DND-41 (cell line): Measurements from ENCODE around the gene VPS54.

ENCODE experiments used
- ATAC-seq: fragments of 200-7000 bp; cut with Tn5 transposase; 3 replicates; pipeline ENCODE4 v1.9.1; 2021; ENCODE audit warnings: low read depth; ENCODE audit not compliant: insufficient read depth
- DNase-seq: peaks from one replicate; pipeline ENCODE4 v3.0.0-alpha.2; 2020
- H2AFZ ChIP-seq: 2 replicates; pipeline ENCODE4 v1.6.0; 2012; ENCODE audit warnings: low read depth, low read length
- H3K27ac ChIP-seq: 2 replicates; pipeline ENCODE4 v1.5.1; 2012; ENCODE audit warnings: low read length, inconsistent platforms
- H3K27me3 ChIP-seq: fragments of 200-600 bp; sonication (generic); 2 replicates; pipeline ENCODE4 v1.6.0; 2012; ENCODE audit warnings: low read length, mild to moderate bottlenecking, inconsistent platforms; ENCODE audit not compliant: insufficient read depth, poor library complexity
- H3K36me3 ChIP-seq: 2 replicates; pipeline ENCODE4 v1.5.1; 2012; ENCODE audit warnings: low read length, inconsistent platforms; ENCODE audit not compliant: insufficient read depth
- H3K4me1 ChIP-seq: 2 replicates; pipeline ENCODE4 v1.5.1; 2012; ENCODE audit warnings: mild to moderate bottlenecking, low read length; ENCODE audit not compliant: insufficient read depth
- H3K4me2 ChIP-seq: 2 replicates; pipeline ENCODE4 v1.6.0; 2012; ENCODE audit warnings: mild to moderate bottlenecking, moderate library complexity, low read length, inconsistent platforms; ENCODE audit not compliant: insufficient read depth
- H3K4me3 ChIP-seq, 2 experiments: fragments of 200-600 bp in 1 of 2; shearing (Covaris generic) in 1 of 2; 2 replicates each; pipeline ENCODE4 v1.5.1; 2012 to 2016; ENCODE audit warnings: inconsistent platforms in 2 of 2, low read length in 2 of 2, mild to moderate bottlenecking in 2 of 2, low read depth in 1 of 2, moderate library complexity in 1 of 2
- H3K79me2 ChIP-seq: 2 replicates; pipeline ENCODE4 v1.6.0; 2012; ENCODE audit warnings: low read length, inconsistent platforms; ENCODE audit not compliant: insufficient read depth
- H3K9ac ChIP-seq: 2 replicates; pipeline ENCODE4 v1.6.0; 2012; ENCODE audit warnings: low read depth, mild to moderate bottlenecking, inconsistent platforms, low read length, moderate library complexity
- H3K9me3 ChIP-seq: 2 replicates; pipeline ENCODE4 v1.5.1; 2012; ENCODE audit warnings: low read length, moderate library complexity, mild to moderate bottlenecking, inconsistent platforms; ENCODE audit not compliant: insufficient read depth, severe bottlenecking
- H4K20me1 ChIP-seq: 2 replicates; pipeline ENCODE4 v1.6.0; 2012; ENCODE audit warnings: low read length; ENCODE audit not compliant: insufficient read depth
- EZH2 ChIP-seq: IDR thresholded peaks from 3 replicates; pipeline ENCODE4 v1.6.1; 2012; ENCODE audit warnings: borderline replicate concordance, low read depth, mild to moderate bottlenecking, moderate library complexity, low read length, inconsistent platforms; ENCODE audit not compliant: severe bottlenecking
- TF ChIP-seq, protein P1 (sequence below): IDR thresholded peaks from 2 replicates; pipeline ENCODE4 v1.5.1; 2012; ENCODE audit warnings: borderline replicate concordance, low read length, moderate library complexity, mild to moderate bottlenecking; ENCODE audit not compliant: poor library complexity, severe bottlenecking; ENCODE audit errors: extremely low read depth

The VPS54 gene

DNA sequence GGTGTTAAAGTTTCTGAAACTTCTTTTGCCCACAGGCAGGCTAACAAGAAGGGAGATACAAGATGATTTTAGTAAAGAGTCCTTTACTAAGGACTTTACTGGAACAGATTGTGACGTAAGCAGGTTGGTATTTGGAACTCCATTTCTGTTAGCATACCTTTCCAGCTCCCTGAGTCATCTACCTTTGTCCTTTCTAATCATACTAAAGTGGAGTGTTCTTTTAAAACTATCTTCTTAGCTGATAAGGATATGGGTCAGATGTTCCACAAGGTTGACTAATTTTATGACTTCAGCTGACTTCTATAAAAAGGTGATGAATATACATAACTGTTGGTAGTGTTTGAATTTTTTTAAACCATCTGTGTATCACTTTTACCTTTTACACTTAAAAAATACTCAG lies 156.4 kb downstream of the VPS54 start:
- H2AFZ ChIP-seq, result no peak overlapping the region
- H3K79me2 ChIP-seq, result peaks cover 100% of the 10 kb centered on the region
- H3K27me3 ChIP-seq, result no peaks in the 10 kb centered on the region
- TF ChIP-seq, protein P1, sequence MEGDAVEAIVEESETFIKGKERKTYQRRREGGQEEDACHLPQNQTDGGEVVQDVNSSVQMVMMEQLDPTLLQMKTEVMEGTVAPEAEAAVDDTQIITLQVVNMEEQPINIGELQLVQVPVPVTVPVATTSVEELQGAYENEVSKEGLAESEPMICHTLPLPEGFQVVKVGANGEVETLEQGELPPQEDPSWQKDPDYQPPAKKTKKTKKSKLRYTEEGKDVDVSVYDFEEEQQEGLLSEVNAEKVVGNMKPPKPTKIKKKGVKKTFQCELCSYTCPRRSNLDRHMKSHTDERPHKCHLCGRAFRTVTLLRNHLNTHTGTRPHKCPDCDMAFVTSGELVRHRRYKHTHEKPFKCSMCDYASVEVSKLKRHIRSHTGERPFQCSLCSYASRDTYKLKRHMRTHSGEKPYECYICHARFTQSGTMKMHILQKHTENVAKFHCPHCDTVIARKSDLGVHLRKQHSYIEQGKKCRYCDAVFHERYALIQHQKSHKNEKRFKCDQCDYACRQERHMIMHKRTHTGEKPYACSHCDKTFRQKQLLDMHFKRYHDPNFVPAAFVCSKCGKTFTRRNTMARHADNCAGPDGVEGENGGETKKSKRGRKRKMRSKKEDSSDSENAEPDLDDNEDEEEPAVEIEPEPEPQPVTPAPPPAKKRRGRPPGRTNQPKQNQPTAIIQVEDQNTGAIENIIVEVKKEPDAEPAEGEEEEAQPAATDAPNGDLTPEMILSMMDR, result no peak
- TF ChIP-seq EZH2, result no peak
- H3K4me3 ChIP-seq, result no peak overlapping the region
- ATAC-seq (no peak), DNase-seq (no peak)
- H4K20me1 ChIP-seq, result peaks cover 41% of the 10 kb centered on the region
- H3K4me2 ChIP-seq, result no peak overlapping the region
- no peak overlapping the region for H3K9ac ChIP-seq
- H3K4me1 ChIP-seq, result peaks cover 61% of the 10 kb centered on the region
- H3K36me3 ChIP-seq, result peaks cover 97% of the 10 kb centered on the region
- H3K9me3 ChIP-seq, result no peaks in the 10 kb centered on the region
- peak overlapping the region; percentile 58; the same call in 1 of the 2 replicates for H3K27ac ChIP-seq

DNA sequence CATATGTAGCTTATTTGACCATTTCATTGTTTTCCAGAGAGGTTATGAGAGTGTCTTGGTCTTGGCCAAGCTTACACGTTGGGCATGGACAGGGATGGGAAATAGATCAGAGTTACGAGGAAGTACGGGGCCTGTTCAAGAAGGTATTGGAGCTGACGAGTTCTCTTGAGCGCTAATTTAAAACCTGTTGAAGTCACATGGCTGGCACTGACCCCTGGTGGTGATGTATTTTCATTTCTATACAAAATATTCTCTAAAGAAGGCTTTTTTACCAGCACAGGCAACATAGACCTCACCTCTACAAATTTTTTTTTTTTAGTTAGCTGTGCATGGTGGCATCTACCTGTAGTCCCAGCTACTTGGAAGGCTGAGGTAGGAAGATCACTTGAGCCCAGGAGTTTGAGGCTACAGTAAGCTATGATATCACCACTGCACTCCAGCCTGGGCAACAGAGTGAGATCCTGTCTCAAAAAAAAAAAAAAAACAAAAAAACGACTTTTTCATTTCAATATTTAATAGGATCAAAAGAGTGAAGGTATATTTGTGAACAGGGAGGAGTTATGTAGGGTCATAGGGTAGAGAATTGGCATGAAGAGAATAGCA lies 157.9 kb downstream of the VPS54 start:
- DNase-seq (peak; percentile 57), ATAC-seq (peak; percentile 27; the same call in 2 of the 3 replicates)
- H3K36me3 ChIP-seq, result peaks cover 96% of the 10 kb centered on the region
- no peak for TF ChIP-seq EZH2
- TF ChIP-seq, protein P1, result peak; percentile 59
- no peak overlapping the region for H2AFZ ChIP-seq
- H3K9me3 ChIP-seq, result no peaks in the 10 kb centered on the region
- H4K20me1 ChIP-seq, result peaks cover 39% of the 10 kb centered on the region
- no peaks in the 10 kb centered on the region for H3K27me3 ChIP-seq
- H3K9ac ChIP-seq, result no peak overlapping the region
- peaks cover 71% of the 10 kb centered on the region for H3K4me1 ChIP-seq
- no peak overlapping the region for H3K4me3 ChIP-seq
- H3K4me2 ChIP-seq, result no peak overlapping the region
- H3K79me2 ChIP-seq, result peaks cover 100% of the 10 kb centered on the region
- H3K27ac ChIP-seq, result peak overlapping the region; percentile 59

DNA sequence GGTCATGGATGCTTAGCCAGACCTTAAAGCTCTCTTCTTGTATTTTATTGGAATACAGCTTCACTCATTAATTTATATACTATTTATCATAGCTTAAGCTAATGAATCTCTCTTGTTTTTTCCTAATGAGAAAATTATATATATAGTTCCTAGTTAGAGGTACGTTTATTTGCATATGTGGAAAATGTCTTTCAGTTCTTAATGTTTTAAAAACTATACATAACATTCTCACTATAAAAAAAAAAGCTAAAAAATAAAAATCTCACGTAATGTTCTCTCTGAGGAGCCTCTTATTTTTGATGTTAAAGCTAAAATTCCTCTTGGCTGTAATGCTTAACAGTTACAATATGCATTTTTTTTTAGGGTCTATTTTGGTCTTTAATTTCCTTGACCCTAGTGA lies 160.9 kb downstream of the VPS54 start:
- ATAC-seq, result no peak
- peaks cover 67% of the 10 kb centered on the region for H3K36me3 ChIP-seq
- TF ChIP-seq, protein P1, result no peak
- peak overlapping the region; percentile 98 for H3K27ac ChIP-seq
- no peak overlapping the region for H3K4me3 ChIP-seq
- H3K9me3 ChIP-seq, result no peaks in the 10 kb centered on the region
- H3K4me1 ChIP-seq, result peaks cover 71% of the 10 kb centered on the region
- peaks cover 22% of the 10 kb centered on the region for H4K20me1 ChIP-seq
- no peak overlapping the region for H3K4me2 ChIP-seq
- H2AFZ ChIP-seq, result no peak overlapping the region
- no peak overlapping the region for H3K9ac ChIP-seq
- peaks cover 96% of the 10 kb centered on the region for H3K79me2 ChIP-seq
- H3K27me3 ChIP-seq, result no peaks in the 10 kb centered on the region
- no peak for DNase-seq

DNA sequence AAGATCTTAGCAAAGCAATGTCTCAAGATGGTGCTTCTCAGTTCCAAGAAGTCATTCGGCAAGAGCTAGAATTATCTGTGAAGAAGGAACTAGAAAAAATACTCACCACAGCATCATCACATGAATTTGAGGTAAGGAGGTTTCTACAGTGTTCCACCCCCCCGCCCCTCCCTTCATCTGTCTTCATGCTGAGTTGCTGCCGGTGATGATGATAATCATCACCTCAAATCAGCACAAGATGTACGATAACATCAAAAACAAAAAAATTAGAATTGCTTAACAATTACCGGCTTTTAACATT lies 163.0 kb downstream of the VPS54 start:
- no peak overlapping the region for H2AFZ ChIP-seq
- H3K79me2 ChIP-seq, result peaks cover 96% of the 10 kb centered on the region
- H3K4me3 ChIP-seq, result peak overlapping the region in 1 of 2 experiments; percentile 39; a peak in 1 of 4 replicates
- no peaks in the 10 kb centered on the region for H3K9me3 ChIP-seq
- H4K20me1 ChIP-seq, result peaks cover 7% of the 10 kb centered on the region; the same call in 1 of the 2 replicates
- H3K27ac ChIP-seq, result peak overlapping the region; percentile 98
- ATAC-seq (peak; percentile 78; the same call in 1 of the 3 replicates), DNase-seq (peak; percentile 84)
- H3K4me1 ChIP-seq, result peaks cover 76% of the 10 kb centered on the region
- H3K27me3 ChIP-seq, result no peaks in the 10 kb centered on the region
- peak overlapping the region; percentile 50 for H3K9ac ChIP-seq
- H3K36me3 ChIP-seq, result peaks cover 55% of the 10 kb centered on the region
- TF ChIP-seq, protein P1, result no peak
- TF ChIP-seq EZH2, result no peak
- peak overlapping the region; percentile 69 for H3K4me2 ChIP-seq
